ENCODE results near the gene PKHD1. TPM values are rescaled to one million over a fixed set of nuclear protein-coding genes. Genes with fewer than 3 reads are reported as not detected.

Gene PKHD1
- total and polyA plus RNA-seq, 2 of the 13 experiments (the other 11 are each of a cell fraction or from before 2014, with no cell fraction given), result 0.01 to 0.13 TPM

- H2AFZ ChIP-seq (ENCODE audit: low read length), result no peak overlapping the region
- no peaks in the 10 kb centered on the region for H3K27me3 ChIP-seq (ENCODE audit: control insufficient read depth in 1 of 2, insufficient read depth in 2 of 2, low read length in 2 of 2)
- intact Hi-C loops (cut with micrococcal nuclease; ENCODE audit: unreplicated experiment) (no loop called here), in situ Hi-C loops (cut with HindIII; ENCODE audit: extremely low pct_ligation_motif_present, low pct_unique_long_range_greater_than_20kb) (no loop called here)
- TF ChIP-seq MXD4 (CRISPR knock-in tag; IDR thresholded peaks at IDR 0.05), result no peak
- TF ChIP-seq ZFP36L1 (CRISPR knock-in tag; IDR thresholded peaks at IDR 0.05), result no peak
- TF ChIP-seq REXO4 (CRISPR knock-in tag; IDR thresholded peaks at IDR 0.05; ENCODE audit: borderline replicate concordance), result no peak
- TF ChIP-seq SYNCRIP (IDR thresholded peaks at IDR 0.05; ENCODE audit: insufficient read depth, low read depth, low read length), result no peak
- TF ChIP-seq ZNF746 (CRISPR knock-in tag; IDR thresholded peaks at IDR 0.05), result no peak
- TF ChIP-seq CHCHD3 (CRISPR knock-in tag; IDR thresholded peaks at IDR 0.05), result no peak
- TF ChIP-seq HNF4A (CRISPR knock-in tag; IDR thresholded peaks at IDR 0.05), result no peak
- TF ChIP-seq ZNF333 (CRISPR knock-in tag; IDR thresholded peaks at IDR 0.05; ENCODE audit: borderline replicate concordance), result no peak
- no peak for TF ChIP-seq KDM5B (CRISPR knock-in tag; IDR thresholded peaks at IDR 0.05; ENCODE audit: borderline replicate concordance)
- TF ChIP-seq, protein P1, sequence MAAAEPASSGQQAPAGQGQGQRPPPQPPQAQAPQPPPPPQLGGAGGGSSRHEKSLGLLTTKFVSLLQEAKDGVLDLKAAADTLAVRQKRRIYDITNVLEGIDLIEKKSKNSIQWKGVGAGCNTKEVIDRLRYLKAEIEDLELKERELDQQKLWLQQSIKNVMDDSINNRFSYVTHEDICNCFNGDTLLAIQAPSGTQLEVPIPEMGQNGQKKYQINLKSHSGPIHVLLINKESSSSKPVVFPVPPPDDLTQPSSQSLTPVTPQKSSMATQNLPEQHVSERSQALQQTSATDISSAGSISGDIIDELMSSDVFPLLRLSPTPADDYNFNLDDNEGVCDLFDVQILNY (CRISPR knock-in tag; conservative IDR thresholded peaks at IDR 0.05), result no peak
- TF ChIP-seq WIZ (CRISPR knock-in tag; IDR thresholded peaks at IDR 0.05), result no peak
- no peak for TF ChIP-seq ZNF253 (CRISPR knock-in tag; IDR thresholded peaks at IDR 0.05; ENCODE audit: borderline replicate concordance)
- H3K4me3 ChIP-seq (replicated peaks in 1 of 3; ENCODE audit: insufficient read depth in 1 of 3, low read depth in 2 of 3, low read length in 3 of 3), result no peak overlapping the region
- no peak for FAIRE-seq
- no peak overlapping the region for H3K4me2 ChIP-seq (ENCODE audit: low read depth, low read length)
- ChIA-PET CTCF (ENCODE audit: low intra/inter-chr PET ratio, low total read pairs) (no interaction called here), POLR2A (no interaction called here)
- no peaks in the 10 kb centered on the region for H4K20me1 ChIP-seq (ENCODE audit: insufficient read depth, low read length)
- no peaks in the 10 kb centered on the region for H3K4me1 ChIP-seq (ENCODE audit: insufficient read depth, low read length)
- H3K79me2 ChIP-seq (ENCODE audit: insufficient read depth, low read length), result no peaks in the 10 kb centered on the region
- no TSS peak for BruUV-seq (replicated peaks)
- WGBS (ENCODE audit: low lambda C conversion rate), result 4% methylated on average over 2 of the region's 2 CpGs
- H3K9me3 ChIP-seq (ENCODE audit: low read length), result no peaks in the 10 kb centered on the region
- DNase-seq (ENCODE audit: low spot score), result no peak
- H3K36me3 ChIP-seq (replicated peaks in 1 of 2; ENCODE audit: control insufficient read depth in 1 of 2, insufficient read depth in 2 of 2, low read length in 2 of 2), result no peaks in the 10 kb centered on the region
- H3K27ac ChIP-seq (ENCODE audit: extremely low read length, insufficient read depth, low read length), result no peak overlapping the region
- H3K9ac ChIP-seq (ENCODE audit: insufficient read depth, low read depth, low read length), result no peak overlapping the region
- ATAC-seq, result no peak
These were observed 16.2 kb upstream of the PKHD1 start for GRCh38 chr6:52103623-52104022.

Data from HepG2 (cell line).